ENCODE measurements around the gene CDADC1. TPM values are rescaled to one million over a fixed set of nuclear protein-coding genes. Genes with fewer than 3 reads are reported as not detected.

Gene CDADC1
- total RNA-seq, 2 experiments from 2014 or later, result 8.5 to 9.7 TPM

Other genes with a start within 250 kb of the CDADC1 start
- gene MLNR, start 27.6 kb upstream of the CDADC1 start, total RNA-seq, result not detected
- gene CAB39L, start 196.1 kb downstream of the CDADC1 start, total RNA-seq, result 1 to 10 TPM; 4.8 to 5.7 TPM
- 10 to 100 TPM; 14.2 to 15.1 TPM for gene SETDB2, start 196.3 kb downstream of the CDADC1 start, total RNA-seq
- 100 to 1,000 TPM in 1 of 2 experiments, 10 to 100 TPM in 1; 84.0 to 106 TPM for gene PHF11, start 248.0 kb downstream of the CDADC1 start, total RNA-seq